Measurements from ENCODE around the gene IL1RAPL1.

Gene IL1RAPL1

DNA sequence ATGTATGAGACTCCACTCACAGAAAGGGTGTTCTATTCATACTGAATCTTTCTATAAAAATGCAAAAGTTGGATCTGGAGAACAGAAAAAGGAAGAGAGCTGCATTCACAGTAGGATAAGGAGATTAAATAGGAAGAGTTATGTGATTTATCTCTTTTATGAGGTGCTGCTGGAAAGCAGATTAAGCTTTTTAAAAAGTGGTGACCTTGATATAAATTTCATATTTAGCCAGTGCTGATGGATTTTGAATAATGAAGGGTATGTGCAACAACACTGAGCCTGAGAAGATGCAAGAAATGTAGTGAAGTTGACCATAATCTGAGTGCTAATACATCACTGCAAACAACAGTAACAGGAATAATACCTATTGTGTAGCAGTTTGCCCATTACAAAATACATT is 795.6 kb downstream of the IL1RAPL1 start:
- Histone ChIP-seq H3K4me3 (ENCODE audit: low read depth, low read length) (no peak overlapping the region), H3K9ac (ENCODE audit: low read depth, low read length) (no peak overlapping the region), H3K9me3 (ENCODE audit: control insufficient read depth, insufficient read depth, low read length) (no peaks in the 10 kb centered on the region), H3K36me3 (ENCODE audit: control insufficient read depth, insufficient read depth, low read length) (no peaks in the 10 kb centered on the region), H3K27me3 (ENCODE audit: control insufficient read depth, insufficient read depth, low read length) (no peaks in the 10 kb centered on the region), H3K4me1 (ENCODE audit: control insufficient read depth, insufficient read depth, low read length) (no peaks in the 10 kb centered on the region)

DNA sequence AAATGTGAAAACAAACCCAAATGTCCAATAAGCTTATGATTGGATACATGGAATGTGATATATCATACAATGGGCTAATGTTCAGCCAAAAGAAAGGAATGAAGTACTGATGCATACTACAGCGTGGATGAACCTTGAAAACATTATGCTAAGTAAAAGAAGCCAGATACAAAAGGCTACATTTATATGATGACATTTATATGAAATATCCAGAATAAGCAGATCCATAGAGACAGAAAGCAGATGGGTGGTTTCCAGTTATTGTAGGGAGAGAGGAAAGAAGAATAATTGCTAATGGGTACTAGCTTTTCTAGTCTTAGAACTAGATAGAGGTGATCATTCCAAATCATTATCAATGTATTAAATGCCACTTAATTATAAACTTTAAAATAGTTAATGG is 801.3 kb downstream of the IL1RAPL1 start:
- Histone ChIP-seq H3K27me3 (ENCODE audit: control insufficient read depth, insufficient read depth, low read length) (no peaks in the 10 kb centered on the region), H3K9me3 (ENCODE audit: control insufficient read depth, insufficient read depth, low read length) (no peaks in the 10 kb centered on the region), H3K4me1 (ENCODE audit: control insufficient read depth, insufficient read depth, low read length) (no peaks in the 10 kb centered on the region), H3K4me3 (ENCODE audit: low read depth, low read length) (no peak overlapping the region), H3K36me3 (ENCODE audit: control insufficient read depth, insufficient read depth, low read length) (no peaks in the 10 kb centered on the region), H3K9ac (ENCODE audit: low read depth, low read length) (no peak overlapping the region)

DNA sequence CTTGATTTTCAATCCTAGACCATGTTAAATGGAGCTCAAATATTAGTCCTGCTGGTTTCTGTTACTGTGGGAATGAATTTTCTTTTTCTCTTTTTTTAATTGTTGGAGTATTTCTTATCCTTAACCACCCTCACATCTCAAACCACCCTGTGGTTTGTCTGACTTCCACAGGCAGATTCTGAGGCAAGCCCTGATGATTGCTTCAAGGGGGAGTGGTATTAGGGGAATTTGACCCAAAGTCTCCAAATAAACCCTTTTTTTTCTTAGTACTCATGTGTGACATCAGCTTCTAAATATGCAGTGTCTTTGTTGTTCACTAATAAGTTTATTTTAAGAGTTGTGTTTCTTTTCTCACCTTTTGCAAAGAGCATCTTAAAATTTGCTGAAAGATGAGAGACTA is 810.3 kb downstream of the IL1RAPL1 start:
- Histone ChIP-seq H3K9ac (ENCODE audit: low read depth, low read length) (no peak overlapping the region), H3K4me3 (ENCODE audit: low read depth, low read length) (no peak overlapping the region)

DNA sequence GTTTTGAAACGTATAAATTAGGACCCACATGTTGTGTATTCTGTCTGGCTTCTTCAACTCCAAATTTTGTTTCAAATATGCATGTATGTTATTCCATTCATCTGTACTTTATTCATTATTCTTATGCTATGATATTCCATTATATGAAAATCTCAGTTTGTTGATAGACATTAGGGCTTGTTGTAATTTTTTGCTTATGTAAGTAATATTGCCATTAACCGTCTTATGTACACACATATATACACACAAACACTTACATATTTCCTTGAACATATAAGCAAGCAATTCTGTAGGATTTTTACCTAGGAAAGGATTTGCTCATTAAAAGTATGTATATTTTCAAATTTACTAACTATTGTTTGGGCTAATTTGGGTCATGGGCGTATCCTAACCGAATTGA is 820.1 kb downstream of the IL1RAPL1 start:
- Histone ChIP-seq H3K36me3 (ENCODE audit: control insufficient read depth, insufficient read depth, low read length) (no peaks in the 10 kb centered on the region), H3K9me3 (ENCODE audit: control insufficient read depth, insufficient read depth, low read length) (no peaks in the 10 kb centered on the region), H3K27me3 (ENCODE audit: control insufficient read depth, insufficient read depth, low read length) (no peaks in the 10 kb centered on the region), H3K4me3 (ENCODE audit: low read depth, low read length) (no peak overlapping the region), H3K4me1 (ENCODE audit: control insufficient read depth, insufficient read depth, low read length) (no peaks in the 10 kb centered on the region), H3K9ac (ENCODE audit: low read depth, low read length) (no peak overlapping the region)

More for the DNA sequence above, 810.3 kb downstream of the IL1RAPL1 start:
- Histone ChIP-seq H3K9me3 (ENCODE audit: control insufficient read depth, insufficient read depth, low read length) (no peaks in the 10 kb centered on the region), H3K27me3 (ENCODE audit: control insufficient read depth, insufficient read depth, low read length) (no peaks in the 10 kb centered on the region), H3K4me1 (ENCODE audit: control insufficient read depth, insufficient read depth, low read length) (no peaks in the 10 kb centered on the region), H3K36me3 (ENCODE audit: control insufficient read depth, insufficient read depth, low read length) (no peaks in the 10 kb centered on the region)

DNA sequence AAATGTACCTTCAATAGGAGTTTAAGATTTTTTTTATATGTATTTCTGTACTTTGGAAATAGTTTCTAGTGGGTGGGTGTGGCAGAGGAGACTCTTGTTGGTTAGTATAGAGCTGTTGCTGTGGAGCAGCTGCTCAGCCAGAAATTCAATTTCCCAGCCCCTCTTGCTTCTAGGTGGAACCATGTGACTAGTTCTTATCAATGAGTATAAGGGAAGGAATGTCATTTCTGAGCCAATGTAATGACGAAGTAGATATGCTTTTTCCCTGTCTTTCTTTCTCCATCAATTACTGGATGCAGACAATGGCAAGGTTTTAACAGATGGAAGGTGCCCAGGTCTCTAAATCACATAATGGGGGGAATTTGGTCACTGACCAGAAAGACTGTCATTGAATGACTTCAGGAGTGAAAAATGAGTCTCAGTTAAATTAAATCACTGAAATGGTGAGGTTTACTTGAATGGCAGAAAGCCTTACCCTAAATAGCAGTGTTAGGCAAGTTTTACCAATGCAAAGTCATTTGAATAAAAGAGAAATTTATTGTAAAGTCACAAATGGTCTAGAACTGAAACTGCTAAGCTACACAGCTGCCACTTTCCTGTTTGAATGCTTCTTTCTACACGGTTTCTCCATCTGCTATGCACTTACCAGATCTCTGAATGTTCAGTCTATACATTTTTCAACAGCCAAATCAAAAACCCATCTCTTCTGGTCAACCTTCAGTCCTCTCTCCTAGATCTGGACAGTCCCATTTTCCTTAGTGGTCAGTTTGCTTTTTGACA is 832.7 kb downstream of the IL1RAPL1 start:
- Histone ChIP-seq H3K9me3 (ENCODE audit: control insufficient read depth, insufficient read depth, low read length) (no peaks in the 10 kb centered on the region), H3K4me1 (ENCODE audit: control insufficient read depth, insufficient read depth, low read length) (peaks cover 20% of the 10 kb centered on the region), H3K4me3 (ENCODE audit: low read depth, low read length) (no peak overlapping the region), H3K27me3 (ENCODE audit: control insufficient read depth, insufficient read depth, low read length) (peaks cover 5% of the 10 kb centered on the region), H3K36me3 (ENCODE audit: control insufficient read depth, insufficient read depth, low read length) (no peaks in the 10 kb centered on the region), H3K9ac (ENCODE audit: low read depth, low read length) (no peak overlapping the region)

DNA sequence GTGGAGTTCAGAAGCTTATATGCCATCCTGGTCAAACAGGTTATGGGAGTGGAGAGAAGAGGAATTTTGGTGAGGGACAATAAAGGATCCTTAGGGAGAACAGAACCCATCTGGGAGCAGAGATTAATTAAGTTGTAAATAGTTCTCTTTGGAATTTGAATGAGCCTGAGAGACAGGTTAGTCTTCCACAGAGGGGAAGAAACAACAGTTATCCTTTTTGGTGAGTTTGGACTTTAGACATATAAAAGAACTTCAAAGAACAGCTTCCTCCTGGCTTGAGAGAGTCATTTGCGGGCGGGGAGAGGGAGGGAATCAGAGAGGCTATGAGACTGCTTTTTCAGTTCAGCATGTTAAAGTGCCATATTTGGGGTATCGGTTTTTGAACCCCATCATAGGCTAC is 834.8 kb downstream of the IL1RAPL1 start:
- Histone ChIP-seq H3K4me1 (ENCODE audit: control insufficient read depth, insufficient read depth, low read length) (peaks cover 20% of the 10 kb centered on the region), H3K9me3 (ENCODE audit: control insufficient read depth, insufficient read depth, low read length) (no peaks in the 10 kb centered on the region), H3K36me3 (ENCODE audit: control insufficient read depth, insufficient read depth, low read length) (no peaks in the 10 kb centered on the region), H3K4me3 (ENCODE audit: low read depth, low read length) (no peak overlapping the region), H3K9ac (ENCODE audit: low read depth, low read length) (no peak overlapping the region), H3K27me3 (ENCODE audit: control insufficient read depth, insufficient read depth, low read length) (peaks cover 6% of the 10 kb centered on the region)

DNA sequence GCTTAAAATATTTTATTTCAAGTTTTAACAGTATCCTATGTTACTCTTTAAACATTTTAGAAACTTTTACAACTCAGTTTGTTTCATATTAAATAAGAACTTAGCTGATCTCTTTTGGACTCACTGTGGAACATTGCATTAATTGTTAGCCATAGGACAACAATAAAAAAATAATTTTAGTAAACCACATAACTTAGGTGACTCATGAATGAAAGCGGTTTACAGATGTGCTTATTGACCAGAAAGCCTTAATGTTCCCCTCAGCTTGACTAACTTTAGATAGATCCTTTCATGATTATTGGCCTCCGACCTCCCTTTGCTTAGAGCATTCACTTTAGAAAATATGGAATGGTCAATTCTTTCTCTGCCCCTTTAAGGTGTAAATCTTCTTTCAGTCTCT is 844.6 kb downstream of the IL1RAPL1 start:
- Histone ChIP-seq H3K4me3 (ENCODE audit: low read depth, low read length) (no peak overlapping the region), H3K9ac (ENCODE audit: low read depth, low read length) (no peak overlapping the region), H3K9me3 (ENCODE audit: control insufficient read depth, insufficient read depth, low read length) (no peaks in the 10 kb centered on the region), H3K4me1 (ENCODE audit: control insufficient read depth, insufficient read depth, low read length) (no peaks in the 10 kb centered on the region), H3K36me3 (ENCODE audit: control insufficient read depth, insufficient read depth, low read length) (no peaks in the 10 kb centered on the region), H3K27me3 (ENCODE audit: control insufficient read depth, insufficient read depth, low read length) (no peaks in the 10 kb centered on the region)

DNA sequence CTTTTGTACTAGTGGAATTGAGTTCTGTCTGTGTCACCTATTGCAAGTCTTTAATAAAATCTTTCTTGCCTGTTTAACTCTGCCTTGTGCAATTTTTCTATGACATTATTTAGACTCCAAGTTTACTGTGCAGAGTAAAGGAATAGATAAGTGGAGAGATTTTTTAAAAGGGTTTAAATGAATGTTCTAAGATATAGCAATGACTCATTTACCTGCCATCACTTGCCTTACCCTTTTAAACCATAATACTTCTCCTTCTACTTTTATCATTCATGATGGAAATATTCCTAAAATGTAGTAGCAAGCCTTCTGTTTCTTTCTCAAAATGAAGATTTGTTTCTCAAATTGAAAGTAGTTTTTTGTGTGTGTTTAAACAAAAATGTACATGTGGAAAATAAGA is 845.3 kb downstream of the IL1RAPL1 start:
- Histone ChIP-seq H3K36me3 (ENCODE audit: control insufficient read depth, insufficient read depth, low read length) (no peaks in the 10 kb centered on the region), H3K27me3 (ENCODE audit: control insufficient read depth, insufficient read depth, low read length) (no peaks in the 10 kb centered on the region), H3K9ac (ENCODE audit: low read depth, low read length) (no peak overlapping the region), H3K4me1 (ENCODE audit: control insufficient read depth, insufficient read depth, low read length) (no peaks in the 10 kb centered on the region), H3K9me3 (ENCODE audit: control insufficient read depth, insufficient read depth, low read length) (no peaks in the 10 kb centered on the region), H3K4me3 (ENCODE audit: low read depth, low read length) (no peak overlapping the region)

DNA sequence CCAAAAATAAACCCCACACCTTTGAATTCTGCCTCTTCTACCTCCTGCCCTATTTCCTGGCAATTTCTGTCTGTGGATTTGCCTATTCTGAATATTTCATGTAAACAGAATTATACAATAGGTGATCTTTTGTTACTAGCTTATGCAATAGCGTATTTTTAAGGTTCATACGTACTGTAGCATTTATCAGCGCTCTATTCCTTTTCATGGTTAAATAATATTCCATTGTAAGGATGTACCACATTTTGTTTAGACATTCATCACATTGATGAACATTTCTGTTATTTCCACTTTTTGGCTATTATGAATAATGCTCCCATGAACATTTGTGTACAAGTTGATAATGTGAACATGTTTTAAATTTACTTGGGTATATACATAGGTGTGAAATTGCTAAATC is 847.7 kb downstream of the IL1RAPL1 start:
- no peaks in the 10 kb centered on the region for H3K9me3 ChIP-seq (ENCODE audit: control insufficient read depth, insufficient read depth, low read length)
- H3K27me3 ChIP-seq (ENCODE audit: control insufficient read depth, insufficient read depth, low read length), result no peaks in the 10 kb centered on the region
- H3K36me3 ChIP-seq (ENCODE audit: control insufficient read depth, insufficient read depth, low read length), result no peaks in the 10 kb centered on the region
- no peak overlapping the region for H3K4me3 ChIP-seq (ENCODE audit: low read depth, low read length)
- H3K9ac ChIP-seq (ENCODE audit: low read depth, low read length), result no peak overlapping the region
- no peaks in the 10 kb centered on the region for H3K4me1 ChIP-seq (ENCODE audit: control insufficient read depth, insufficient read depth, low read length)

DNA sequence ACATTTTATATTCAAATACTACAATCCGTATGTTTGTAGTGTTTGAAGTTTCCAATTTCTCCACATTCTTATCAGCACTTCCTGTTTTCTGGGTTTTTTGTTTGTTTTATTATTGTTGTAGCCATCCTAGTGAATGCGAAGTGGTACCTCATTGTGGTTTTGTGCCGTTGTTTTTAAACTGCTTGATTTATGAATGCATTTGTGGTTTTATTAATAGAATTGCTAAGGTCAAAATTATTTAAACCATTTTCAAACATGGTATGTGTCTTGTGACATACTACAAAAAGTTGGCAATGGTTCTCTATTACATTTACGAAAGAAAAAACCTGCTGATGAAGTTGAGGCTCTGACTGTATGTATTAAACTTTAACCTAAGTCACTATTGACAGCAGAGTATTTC is 848.1 kb downstream of the IL1RAPL1 start:
- no peaks in the 10 kb centered on the region for H3K27me3 ChIP-seq (ENCODE audit: control insufficient read depth, insufficient read depth, low read length)
- no peak overlapping the region for H3K4me3 ChIP-seq (ENCODE audit: low read depth, low read length)
- H3K9ac ChIP-seq (ENCODE audit: low read depth, low read length), result no peak overlapping the region
- no peaks in the 10 kb centered on the region for H3K4me1 ChIP-seq (ENCODE audit: control insufficient read depth, insufficient read depth, low read length)
- H3K9me3 ChIP-seq (ENCODE audit: control insufficient read depth, insufficient read depth, low read length), result no peaks in the 10 kb centered on the region
- H3K36me3 ChIP-seq (ENCODE audit: control insufficient read depth, insufficient read depth, low read length), result no peaks in the 10 kb centered on the region

DNA sequence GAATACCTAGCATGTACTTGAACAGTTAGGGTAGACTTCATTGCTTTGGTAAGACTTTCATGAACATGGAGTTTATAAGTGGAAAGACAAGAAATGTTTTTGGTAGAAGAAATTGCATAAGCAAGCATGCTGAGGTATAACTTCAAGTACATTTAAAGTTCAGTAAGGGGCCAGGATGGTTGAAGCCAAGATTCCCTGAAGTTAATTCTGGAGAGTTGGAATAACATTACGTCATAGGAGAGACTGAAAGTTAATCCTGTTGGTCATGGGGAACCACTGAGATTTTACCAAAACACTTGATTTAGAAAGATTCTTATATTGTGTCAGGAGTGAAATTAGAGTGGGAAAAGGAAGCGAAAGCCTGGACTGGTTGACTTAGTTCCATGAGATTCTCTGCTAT is 860.6 kb downstream of the IL1RAPL1 start:
- H3K4me1 ChIP-seq (ENCODE audit: control insufficient read depth, insufficient read depth, low read length), result no peaks in the 10 kb centered on the region
- H3K4me3 ChIP-seq (ENCODE audit: low read depth, low read length), result no peak overlapping the region
- H3K9ac ChIP-seq (ENCODE audit: low read depth, low read length), result no peak overlapping the region
- no peaks in the 10 kb centered on the region for H3K9me3 ChIP-seq (ENCODE audit: control insufficient read depth, insufficient read depth, low read length)
- H3K27me3 ChIP-seq (ENCODE audit: control insufficient read depth, insufficient read depth, low read length), result no peaks in the 10 kb centered on the region
- no peaks in the 10 kb centered on the region for H3K36me3 ChIP-seq (ENCODE audit: control insufficient read depth, insufficient read depth, low read length)

DNA sequence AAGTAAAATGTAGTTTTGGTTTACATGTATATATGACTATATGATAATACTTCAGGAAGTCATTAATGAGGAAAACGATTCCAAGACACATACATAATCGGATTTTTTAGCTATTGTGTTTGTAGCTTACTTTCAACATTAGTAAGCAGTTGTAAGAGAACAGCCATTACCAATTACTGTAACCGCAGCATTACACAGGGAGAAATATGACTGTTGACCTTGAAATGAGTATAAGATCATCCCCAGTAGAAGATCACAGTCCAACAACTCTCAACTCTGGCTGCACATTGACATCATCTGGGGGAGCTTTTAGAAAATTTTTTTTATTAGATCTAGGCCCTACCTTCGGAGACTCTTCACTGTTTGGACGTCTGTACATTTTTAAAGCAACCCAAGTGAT is 866.1 kb downstream of the IL1RAPL1 start:
- Histone ChIP-seq H3K36me3 (ENCODE audit: control insufficient read depth, insufficient read depth, low read length) (no peaks in the 10 kb centered on the region), H3K9ac (ENCODE audit: low read depth, low read length) (no peak overlapping the region), H3K9me3 (ENCODE audit: control insufficient read depth, insufficient read depth, low read length) (no peaks in the 10 kb centered on the region), H3K4me1 (ENCODE audit: control insufficient read depth, insufficient read depth, low read length) (no peaks in the 10 kb centered on the region), H3K4me3 (ENCODE audit: low read depth, low read length) (no peak overlapping the region), H3K27me3 (ENCODE audit: control insufficient read depth, insufficient read depth, low read length) (no peaks in the 10 kb centered on the region)
